ENCODE data around the gene SLC2A4. TPM values are rescaled to one million over a fixed set of nuclear protein-coding genes. Genes with fewer than 3 reads are reported as not detected.
A peak's percentile ranks its signal among the peaks of the same experiment; 100 is the strongest.

SLC2A4 gene
- total RNA-seq, 1 donor from 2014 or later = not detected

DNA sequence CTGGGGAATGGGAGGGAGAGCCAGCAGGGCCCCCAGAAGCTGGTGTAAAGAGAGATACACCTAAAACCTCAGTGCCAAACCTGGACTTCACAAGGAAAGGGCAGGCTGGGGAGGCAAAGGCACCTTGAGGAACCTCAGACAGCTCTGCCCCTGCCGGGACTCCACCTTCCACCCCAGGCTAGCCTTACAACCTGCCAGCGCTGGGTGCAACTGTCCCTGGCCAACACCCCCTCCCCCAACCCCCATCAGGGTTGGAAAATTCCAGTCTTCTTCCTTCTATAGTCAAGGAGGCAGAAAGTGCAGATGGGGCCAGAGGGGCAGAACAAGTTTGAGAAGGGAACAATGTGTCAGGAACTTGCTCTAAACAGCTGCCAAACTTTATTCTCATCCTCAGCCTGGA, 10.7 kb downstream of the SLC2A4 start:
- Mint-ChIP-seq H3K9me3 (no peaks in the 10 kb centered on the region), H3K27me3 (peaks cover 35% of the 10 kb centered on the region), H3K4me1 (peaks cover 24% of the 10 kb centered on the region), H3K4me3 (no peak overlapping the region), H3K36me3 (ENCODE audit: low read depth) (no peaks in the 10 kb centered on the region), H3K27ac (no peak overlapping the region)
- DNase-seq (no peak), ATAC-seq (ENCODE audit: low read depth) (no peak)
- TF ChIP-seq, protein P1, sequence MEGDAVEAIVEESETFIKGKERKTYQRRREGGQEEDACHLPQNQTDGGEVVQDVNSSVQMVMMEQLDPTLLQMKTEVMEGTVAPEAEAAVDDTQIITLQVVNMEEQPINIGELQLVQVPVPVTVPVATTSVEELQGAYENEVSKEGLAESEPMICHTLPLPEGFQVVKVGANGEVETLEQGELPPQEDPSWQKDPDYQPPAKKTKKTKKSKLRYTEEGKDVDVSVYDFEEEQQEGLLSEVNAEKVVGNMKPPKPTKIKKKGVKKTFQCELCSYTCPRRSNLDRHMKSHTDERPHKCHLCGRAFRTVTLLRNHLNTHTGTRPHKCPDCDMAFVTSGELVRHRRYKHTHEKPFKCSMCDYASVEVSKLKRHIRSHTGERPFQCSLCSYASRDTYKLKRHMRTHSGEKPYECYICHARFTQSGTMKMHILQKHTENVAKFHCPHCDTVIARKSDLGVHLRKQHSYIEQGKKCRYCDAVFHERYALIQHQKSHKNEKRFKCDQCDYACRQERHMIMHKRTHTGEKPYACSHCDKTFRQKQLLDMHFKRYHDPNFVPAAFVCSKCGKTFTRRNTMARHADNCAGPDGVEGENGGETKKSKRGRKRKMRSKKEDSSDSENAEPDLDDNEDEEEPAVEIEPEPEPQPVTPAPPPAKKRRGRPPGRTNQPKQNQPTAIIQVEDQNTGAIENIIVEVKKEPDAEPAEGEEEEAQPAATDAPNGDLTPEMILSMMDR (IDR thresholded peaks at IDR 0.05) = no peak
- intact Hi-C loops (cut with micrococcal nuclease) = no loop called here
- ChIA-PET POLR2A (interaction anchor here (0.7 to 0.9 kb wide), 2 partner anchors 35 to 57 kb away, joined by 3 to 7 read pairs; no protein-coding TSS in a partner anchor), CTCF (interaction anchor here (1.0 to 1.1 kb wide), 2 partner anchors 11 to 302 kb away, joined by 3 read pairs; partner anchors contain the start of gene SLC2A4)

DNA sequence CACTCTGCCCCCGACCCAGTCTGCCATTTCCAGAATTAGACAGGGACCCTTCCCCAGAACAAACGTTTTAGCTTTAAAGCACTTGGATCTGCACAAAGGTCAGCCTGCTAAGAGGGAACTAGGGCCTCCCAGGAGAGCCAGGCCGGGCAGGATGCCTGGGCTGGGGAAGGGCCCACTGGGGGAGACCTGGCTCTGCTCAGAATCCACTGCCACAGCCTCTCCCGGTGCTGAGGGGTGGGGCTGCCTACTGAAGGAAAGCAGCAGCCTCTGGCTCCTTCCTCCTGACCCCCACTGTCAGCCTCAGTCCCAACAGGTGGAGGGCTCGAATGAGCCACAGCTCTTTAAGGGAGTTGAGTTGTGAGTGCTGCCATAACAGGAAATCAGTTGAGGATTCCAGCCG, 11.2 kb downstream of the SLC2A4 start:
- Mint-ChIP-seq H3K27ac (no peak overlapping the region), H3K4me3 (no peak overlapping the region), H3K27me3 (peaks cover 32% of the 10 kb centered on the region), H3K4me1 (peaks cover 24% of the 10 kb centered on the region), H3K36me3 (ENCODE audit: low read depth) (no peaks in the 10 kb centered on the region), H3K9me3 (no peaks in the 10 kb centered on the region)
- ChIA-PET CTCF (interaction anchor here (1.0 kb wide), 1 partner anchor 11 kb away, joined by 3 read pairs; the partner anchor contains the start of gene SLC2A4), POLR2A (interaction anchor here (0.7 to 1.4 kb wide), 2 partner anchors 34 to 37 kb away, joined by 3 to 7 read pairs; partner anchors contain the start of gene NEURL4)
- intact Hi-C loops (cut with micrococcal nuclease) = no loop called here
- DNase-seq (no peak), ATAC-seq (ENCODE audit: low read depth) (no peak)
- TF ChIP-seq, protein P1 (IDR thresholded peaks at IDR 0.05) = no peak

DNA sequence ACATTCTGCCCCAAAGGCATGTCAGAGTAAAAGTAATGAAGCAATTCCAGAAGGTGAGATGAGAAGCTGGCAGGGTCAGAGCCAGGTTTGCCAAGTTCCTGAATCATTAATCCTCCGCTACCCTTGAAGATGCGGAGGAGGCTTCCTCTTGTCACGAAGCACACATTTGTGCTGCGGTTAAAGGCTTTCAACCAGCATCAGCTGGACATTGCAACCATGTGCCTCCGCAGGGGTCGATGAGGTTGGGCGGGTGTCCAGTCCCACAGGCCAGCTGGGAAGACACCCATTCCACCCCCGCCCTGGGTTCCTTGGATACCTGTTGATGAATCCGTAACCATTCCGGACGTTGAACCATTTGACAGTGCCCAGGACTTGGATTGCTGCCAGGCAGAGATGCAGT, 11.6 kb downstream of the SLC2A4 start:
- H3K27me3 Mint-ChIP-seq = peaks cover 28% of the 10 kb centered on the region
- no peak overlapping the region for H3K4me3 Mint-ChIP-seq
- DNase-seq (no peak), ATAC-seq (ENCODE audit: low read depth) (no peak)
- no peaks in the 10 kb centered on the region for H3K9me3 Mint-ChIP-seq
- H3K4me1 Mint-ChIP-seq = peaks cover 24% of the 10 kb centered on the region
- H3K36me3 Mint-ChIP-seq (ENCODE audit: low read depth) = no peaks in the 10 kb centered on the region
- H3K27ac Mint-ChIP-seq = no peak overlapping the region
- ChIA-PET CTCF (interaction anchor here (1.0 kb wide), 1 partner anchor 12 kb away, joined by 3 read pairs; the partner anchor contains the start of gene SLC2A4), POLR2A (interaction anchor here (1.0 to 1.4 kb wide), 3 partner anchors 21 to 36 kb away, joined by 3 to 4 read pairs (median 4); partner anchors contain the start of gene NEURL4)
- TF ChIP-seq, protein P1 (IDR thresholded peaks at IDR 0.05) = no peak
- intact Hi-C loops (cut with micrococcal nuclease) = no loop called here

DNA sequence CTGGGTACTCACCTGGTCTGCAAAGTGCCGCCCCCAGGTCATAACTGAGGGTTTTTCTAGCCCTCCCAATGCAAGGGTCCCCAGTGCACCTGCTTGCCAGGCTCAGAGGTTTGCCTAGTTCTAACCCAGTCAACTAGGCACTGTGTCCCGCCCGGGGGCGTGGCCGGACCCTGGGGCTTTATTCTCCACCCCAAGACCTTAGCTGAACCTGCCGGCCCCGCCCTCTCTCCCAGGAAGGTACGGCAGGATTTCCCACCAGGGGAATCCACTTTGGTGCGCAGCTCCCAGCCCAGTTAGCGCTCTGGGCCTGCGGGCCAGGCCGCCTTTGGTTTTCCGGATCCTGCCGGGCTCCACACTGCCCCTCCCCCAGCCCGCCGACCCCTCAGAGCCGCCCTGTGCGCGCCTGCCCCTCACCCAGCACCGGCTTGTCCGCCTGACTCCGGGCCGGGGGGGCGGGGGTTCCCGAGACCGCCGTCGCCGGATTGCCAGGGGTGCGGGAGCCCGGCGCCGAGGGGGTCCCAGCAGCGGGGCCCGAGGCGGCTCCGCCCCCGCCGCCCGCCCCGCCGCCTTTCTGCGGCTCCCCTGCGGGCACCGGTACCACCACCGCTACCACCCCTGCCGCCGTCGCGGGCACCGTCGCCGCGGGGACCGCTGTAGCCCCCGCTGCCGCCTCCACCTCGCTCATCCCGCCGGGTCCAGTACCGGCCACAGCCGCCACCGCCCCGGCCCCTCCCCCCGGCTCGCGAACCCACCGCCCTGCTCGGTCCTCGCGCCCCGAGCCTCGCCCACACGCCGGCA, 12.5 kb downstream of the SLC2A4 start:
- CTCF ChIA-PET = no interaction called here
- no peak for DNase-seq
- POLR2A ChIA-PET = interaction anchor here (1.0 to 1.4 kb wide), 3 partner anchors 20 to 36 kb away, joined by 3 to 4 read pairs (median 4); partner anchors contain the start of gene NEURL4
- Mint-ChIP-seq H3K27ac (no peak overlapping the region), H3K4me1 (peaks cover 24% of the 10 kb centered on the region), H3K4me3 (peak overlapping the region; percentile 57), H3K36me3 (ENCODE audit: low read depth) (no peaks in the 10 kb centered on the region), H3K9me3 (no peaks in the 10 kb centered on the region), H3K27me3 (peaks cover 25% of the 10 kb centered on the region)
- intact Hi-C loops (cut with micrococcal nuclease) = no loop called here
- ATAC-seq (ENCODE audit: low read depth) = no peak
- TF ChIP-seq, protein P1 (IDR thresholded peaks at IDR 0.05) = no peak

DNA sequence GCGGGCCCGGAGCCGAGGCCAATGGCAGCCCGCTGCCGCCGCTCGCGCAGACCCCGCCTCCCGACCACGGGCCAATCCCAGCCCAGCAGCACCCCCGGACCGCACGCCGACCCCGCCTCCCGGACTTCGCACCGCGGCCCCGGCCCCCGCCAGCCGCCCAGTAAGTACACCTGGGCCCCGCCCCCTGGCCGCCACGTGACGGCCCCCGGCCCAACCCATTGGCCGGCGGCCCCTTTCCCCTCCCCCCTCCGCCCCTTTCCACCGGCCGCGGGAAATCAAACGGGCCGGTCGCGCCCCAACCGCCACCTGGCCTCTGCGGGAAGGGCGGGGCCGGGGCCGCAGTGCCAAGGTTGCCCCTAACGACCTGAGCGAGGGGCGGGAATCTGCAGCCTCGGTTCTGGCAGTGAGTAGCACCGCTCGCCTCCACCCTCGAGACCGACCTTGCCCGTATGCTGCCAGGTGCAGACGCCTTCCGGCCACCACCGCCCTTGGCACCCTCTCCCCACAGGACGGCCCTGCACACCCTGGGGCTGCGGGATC, 13.2 kb downstream of the SLC2A4 start, which contains the start of gene YBX2:
Gene YBX2 (minus strand): TSS at position 26 of the 540 bp plus-strand sequence. CDS start 139 bp downstream, outside the sequence.
- H3K9me3 Mint-ChIP-seq = no peaks in the 10 kb centered on the region
- H3K4me1 Mint-ChIP-seq = peaks cover 24% of the 10 kb centered on the region
- peak within 1 kb of the TSS; percentile 70 for H3K4me3 Mint-ChIP-seq
- peaks cover 25% of the 10 kb centered on the region for H3K27me3 Mint-ChIP-seq
- TF ChIP-seq, protein P1 (IDR thresholded peaks at IDR 0.05) = no peak
- intact Hi-C loops (cut with micrococcal nuclease) = loop anchor here (5.0 kb wide), 1 partner anchor 32 kb away; the partner anchor contains the start of gene CLDN7
- DNase-seq = peak; percentile 64
- peak; percentile 76 for ATAC-seq (ENCODE audit: low read depth)
- H3K27ac Mint-ChIP-seq = no peak within 1 kb of the TSS
- H3K36me3 Mint-ChIP-seq (ENCODE audit: low read depth) = no peaks in the 10 kb centered on the region
- POLR2A ChIA-PET = no interaction called here
- CTCF ChIA-PET = no interaction called here

Data from activated B cell treated with CpG ODN at 0.5 μM for 24 hours (primary cell).